Ovary (tissue), 3 donors: Measurements from ENCODE around the gene KCNG2.

Experiments
- CTCF ChIP-seq, 3 donors: fragments of 450-650 bp in 2 of 3; fragments of 200-600 bp in 1 of 3; IDR thresholded peaks; one replicate each; pipeline versions ENCODE4 v1.5.1 to v1.8.0; 2016 to 2022; ENCODE audit warnings: antibody characterized with exemption in 3 of 3, mild to moderate bottlenecking in 1 of 3
- EP300 ChIP-seq: sonication (generic); formaldehyde crosslinking; IDR thresholded peaks from one replicate; pipeline ENCODE4 v1.6.1; 2017; ENCODE audit warnings: antibody characterized with exemption
- POLR2A ChIP-seq: fragments of 450-650 bp; IDR thresholded peaks from one replicate; pipeline ENCODE4 v1.6.1; 2017; ENCODE audit warnings: antibody characterized with exemption, mild to moderate bottlenecking, moderate library complexity
- donor health status: DM: no; HTN: no; CAD: no.

- no peak for TF ChIP-seq CTCF (IDR thresholded peaks at IDR 0.05)
- TF ChIP-seq POLR2A: no peak
- TF ChIP-seq EP300: no peak
These were observed 132.4 kb downstream of the KCNG2 start for GRCh38 chr18:79930020-79930642.
